ES-I3 (cell line): ENCODE results near the gene SGTA.

Experiments
- H3K36me3 ChIP-seq: 2 replicates; pipeline ENCODE4 v1.6.1; 2013; ENCODE audit warnings: mild to moderate bottlenecking, low read length, control low read depth, moderate library complexity; ENCODE audit not compliant: insufficient read depth
- H3K4me1 ChIP-seq: 2 replicates; pipeline ENCODE4 v1.6.1; 2013; ENCODE audit warnings: mild to moderate bottlenecking, control low read depth, low read length; ENCODE audit not compliant: insufficient read depth
- H3K9ac ChIP-seq: 2 replicates; pipeline ENCODE4 v1.6.1; 2013; ENCODE audit warnings: low read depth, mild to moderate bottlenecking, low read length, moderate library complexity
- H3K9me3 ChIP-seq: 2 replicates; pipeline ENCODE4 v1.6.1; 2013; ENCODE audit warnings: mild to moderate bottlenecking, low read length, moderate library complexity; ENCODE audit not compliant: control insufficient read depth, insufficient read depth

SGTA gene

GRCh38 chr19:2775556-2776430 lies 7.3 kb downstream of the SGTA start:
- H3K9me3 ChIP-seq = no peaks in the 10 kb centered on the region
- no peaks in the 10 kb centered on the region for H3K4me1 ChIP-seq
- H3K9ac ChIP-seq = no peak overlapping the region
- no peaks in the 10 kb centered on the region; the same call in 1 of the 2 replicates for H3K36me3 ChIP-seq

- H3K4me1 ChIP-seq = no peaks in the 10 kb centered on the region
- no peak overlapping the region for H3K9ac ChIP-seq
- H3K36me3 ChIP-seq = no peaks in the 10 kb centered on the region; the same call in 1 of the 2 replicates
- H3K9me3 ChIP-seq = no peaks in the 10 kb centered on the region
Measured at GRCh38 chr19:2774953-2775555, 8.0 kb downstream of the SGTA start.

GRCh38 chr19:2774083-2774679 lies 8.9 kb downstream of the SGTA start:
- no peaks in the 10 kb centered on the region for H3K9me3 ChIP-seq
- H3K4me1 ChIP-seq = no peaks in the 10 kb centered on the region
- H3K36me3 ChIP-seq = no peaks in the 10 kb centered on the region
- no peak overlapping the region for H3K9ac ChIP-seq

- no peak overlapping the region for H3K9ac ChIP-seq
- H3K36me3 ChIP-seq = no peaks in the 10 kb centered on the region
- H3K4me1 ChIP-seq = no peaks in the 10 kb centered on the region
- no peaks in the 10 kb centered on the region for H3K9me3 ChIP-seq
Measured at GRCh38 chr19:2771786-2772674, 11.0 kb downstream of the SGTA start.

DNA sequence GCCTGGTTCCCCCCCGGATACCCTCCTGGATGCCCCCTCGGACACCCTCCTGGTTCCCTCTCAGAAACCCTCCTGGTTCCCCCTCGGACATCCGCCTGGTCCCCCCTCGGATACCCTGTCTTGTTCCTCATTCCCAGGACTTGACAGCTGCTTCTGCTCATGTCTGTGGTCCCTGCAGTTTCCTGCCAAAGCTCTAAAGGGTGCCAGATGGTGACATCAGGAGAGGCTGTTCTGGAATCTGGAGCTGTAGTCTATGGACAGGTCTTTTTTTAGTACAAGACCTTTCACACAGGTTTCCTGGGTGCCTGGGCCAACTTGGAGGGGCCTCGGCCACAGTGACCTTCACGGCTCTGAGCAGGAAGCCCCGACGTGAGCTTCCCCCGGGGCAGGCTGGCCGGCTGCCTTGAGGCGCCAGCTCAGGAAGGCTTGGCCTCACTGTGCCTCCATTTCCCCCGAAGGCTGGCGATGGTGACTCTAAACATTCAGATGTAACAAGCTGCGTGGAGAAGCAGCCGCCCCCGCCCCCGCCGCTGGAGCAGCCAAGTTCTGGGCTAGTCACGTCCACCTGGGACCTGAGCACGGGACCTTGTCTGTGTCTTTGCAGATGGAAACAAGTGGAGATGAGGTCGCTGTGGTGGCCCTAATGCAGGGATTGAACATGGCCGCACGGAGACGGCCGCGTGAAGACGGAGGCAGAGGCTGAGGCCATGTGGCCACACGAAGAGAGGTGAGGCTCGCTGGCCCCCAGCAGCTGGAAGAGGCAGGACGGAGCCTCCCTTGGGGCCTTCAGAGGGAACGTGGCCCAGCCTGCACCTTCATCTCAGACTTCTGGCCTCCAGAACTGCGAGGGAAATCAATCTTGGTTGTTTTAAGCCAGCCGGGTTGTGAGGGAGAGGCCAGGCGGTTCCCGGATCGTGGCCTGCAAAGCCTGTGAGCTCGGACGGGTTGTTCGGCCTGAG lies 12.7 kb downstream of the SGTA start:
- H3K4me1 ChIP-seq = no peaks in the 10 kb centered on the region
- no peaks in the 10 kb centered on the region for H3K9me3 ChIP-seq
- no peaks in the 10 kb centered on the region for H3K36me3 ChIP-seq
- no peak overlapping the region for H3K9ac ChIP-seq

DNA sequence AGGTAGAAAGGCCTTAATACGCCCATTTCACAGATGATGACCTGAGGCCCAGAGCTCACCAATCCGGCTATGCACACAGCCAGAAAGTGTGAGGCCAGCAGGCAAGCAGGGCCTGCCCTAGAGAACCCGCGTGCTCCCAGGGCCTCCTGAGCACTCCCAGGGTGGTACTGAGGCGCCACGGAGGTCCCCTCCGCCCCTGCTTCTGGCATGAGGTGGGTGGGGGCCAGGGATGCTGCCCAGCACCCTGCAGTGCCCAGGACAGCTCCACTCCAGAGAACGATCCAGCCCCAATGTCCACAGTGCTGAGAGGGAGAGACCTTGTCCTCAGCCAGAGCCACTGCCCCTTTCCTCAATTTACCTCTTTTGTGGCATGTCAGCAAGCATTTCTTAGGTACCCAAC lies 13.9 kb downstream of the SGTA start:
- H3K36me3 ChIP-seq = no peaks in the 10 kb centered on the region
- H3K4me1 ChIP-seq = no peaks in the 10 kb centered on the region
- no peaks in the 10 kb centered on the region for H3K9me3 ChIP-seq
- no peak overlapping the region for H3K9ac ChIP-seq

DNA sequence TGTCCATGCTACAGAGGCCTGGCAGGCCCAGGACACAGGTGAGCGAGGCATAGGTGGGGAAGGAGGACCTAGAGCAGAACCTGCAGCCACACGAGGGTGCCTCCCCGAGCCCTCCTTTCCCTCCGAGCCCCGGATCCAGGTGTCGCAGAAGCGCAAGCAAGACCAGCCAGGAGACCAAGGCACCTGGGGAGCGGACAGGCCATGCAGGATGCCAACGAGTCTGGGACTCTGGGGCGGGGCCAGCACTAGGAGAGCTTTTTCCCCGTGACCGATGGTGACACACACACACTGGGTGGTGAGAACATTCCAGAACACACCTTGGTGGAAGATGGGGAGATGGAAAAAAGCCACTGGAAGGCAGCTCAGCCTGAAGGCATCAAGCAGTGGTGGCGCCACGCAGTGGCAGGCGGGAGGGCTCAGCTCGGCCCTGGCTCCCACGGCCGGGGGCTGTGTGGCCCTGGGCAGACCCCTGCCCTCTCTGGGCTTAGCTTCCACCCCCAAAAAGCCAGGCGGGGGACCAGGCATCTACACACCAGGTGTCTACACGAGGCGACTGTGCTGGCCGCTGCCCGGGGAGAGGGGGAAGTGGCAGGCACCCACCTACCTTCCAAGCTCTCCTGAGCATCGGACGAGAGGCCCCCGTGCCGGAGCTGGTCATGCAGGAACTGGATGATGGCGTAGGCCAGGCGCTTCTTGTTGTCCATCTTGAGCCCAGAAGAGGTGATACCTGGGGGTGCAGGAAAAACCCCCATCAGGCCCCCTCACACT lies 14.5 kb downstream of the SGTA start:
- no peaks in the 10 kb centered on the region for H3K9me3 ChIP-seq

GRCh38 chr19:2767688-2768087 lies 15.4 kb downstream of the SGTA start:
- H3K4me1 ChIP-seq = no peaks in the 10 kb centered on the region
- H3K36me3 ChIP-seq = no peaks in the 10 kb centered on the region; the same call in 1 of the 2 replicates
- no peaks in the 10 kb centered on the region for H3K9me3 ChIP-seq
- H3K9ac ChIP-seq = no peak overlapping the region

More for the DNA sequence above, 14.5 kb downstream of the SGTA start:
- no peak overlapping the region; the same call in 1 of the 2 replicates for H3K9ac ChIP-seq
- no peaks in the 10 kb centered on the region for H3K4me1 ChIP-seq
- H3K36me3 ChIP-seq = no peaks in the 10 kb centered on the region; the same call in 1 of the 2 replicates

DNA sequence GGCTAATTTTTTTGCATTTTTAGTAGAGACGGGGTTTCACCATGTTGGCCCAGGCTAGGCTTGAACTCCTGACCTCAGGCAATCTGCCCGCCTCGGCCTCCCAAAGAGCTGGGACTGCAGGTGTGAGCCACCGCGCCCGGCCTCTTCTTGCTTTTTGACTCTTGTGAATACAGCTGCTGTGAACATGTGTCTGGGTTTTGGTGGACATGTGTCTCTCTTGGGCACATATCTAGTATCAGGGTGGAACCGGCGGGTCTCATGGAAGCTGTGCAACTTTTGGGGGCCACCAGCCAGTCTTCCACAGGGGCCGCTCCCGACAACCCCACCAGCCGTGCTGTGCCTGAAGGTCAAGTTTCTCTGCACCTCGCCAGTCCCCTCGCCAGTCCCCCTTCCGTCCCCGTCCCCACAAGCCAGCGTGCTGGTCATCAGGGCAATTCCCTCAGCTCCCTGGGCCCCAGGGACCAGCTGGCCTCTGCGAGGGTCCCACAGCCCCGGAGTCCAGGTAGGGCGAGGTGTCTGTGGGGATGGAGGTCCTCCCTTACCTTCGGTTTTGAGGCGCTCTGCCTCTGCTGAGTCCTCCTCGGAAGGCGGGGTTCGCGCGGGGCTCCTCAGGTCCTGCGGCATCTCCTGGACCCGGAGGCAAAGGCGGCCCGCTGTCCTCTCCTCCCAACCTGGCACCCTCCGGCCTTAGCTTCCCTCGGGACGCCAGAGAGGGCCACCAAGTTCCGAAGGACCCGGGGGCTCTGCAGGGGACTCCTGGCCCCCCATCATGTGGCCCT lies 16.3 kb downstream of the SGTA start:
- Histone ChIP-seq H3K9me3 (no peaks in the 10 kb centered on the region), H3K9ac (no peak overlapping the region), H3K4me1 (no peaks in the 10 kb centered on the region), H3K36me3 (no peaks in the 10 kb centered on the region; the same call in 1 of the 2 replicates)

DNA sequence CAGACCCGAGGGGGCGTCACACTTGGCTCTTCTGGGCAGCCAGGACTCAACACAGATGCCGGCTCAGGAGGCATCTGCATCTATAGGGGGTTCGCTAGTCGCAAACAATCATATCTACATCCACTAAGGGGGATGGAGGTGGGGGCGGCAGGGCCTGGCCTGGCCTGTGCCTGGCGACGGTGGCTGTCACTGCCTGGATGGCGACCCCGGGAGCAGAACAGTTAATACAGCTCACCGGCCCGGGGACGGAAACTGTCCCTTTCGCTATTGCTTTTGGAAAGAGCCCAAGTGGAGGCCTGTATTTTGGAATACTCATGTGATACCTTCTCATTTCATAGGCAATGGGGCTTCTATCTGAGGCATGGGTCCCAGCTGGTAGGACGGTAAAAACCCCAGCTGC lies 17.7 kb downstream of the SGTA start:
- Histone ChIP-seq H3K9me3 (no peaks in the 10 kb centered on the region), H3K36me3 (no peaks in the 10 kb centered on the region; the same call in 1 of the 2 replicates), H3K9ac (no peak overlapping the region), H3K4me1 (no peaks in the 10 kb centered on the region)

DNA sequence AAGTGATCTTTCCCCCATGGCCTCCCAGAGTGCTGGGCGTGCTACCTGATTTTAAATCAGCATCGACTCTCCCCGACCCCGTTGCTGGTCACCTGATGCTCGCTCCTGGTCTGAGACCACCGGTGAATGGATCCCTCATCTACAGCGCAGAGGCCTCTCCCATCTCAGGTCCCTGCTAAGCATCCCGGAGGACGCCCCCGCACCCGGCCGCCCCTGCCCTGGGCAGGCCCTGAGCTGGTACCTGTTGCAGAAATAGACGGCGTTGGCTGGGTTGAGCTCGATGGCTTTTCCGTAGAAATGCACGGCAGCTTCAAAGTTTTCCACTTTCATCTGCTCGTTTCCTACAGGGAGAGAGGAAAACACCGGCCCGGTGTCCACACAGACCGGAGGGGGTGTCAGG lies 18.1 kb downstream of the SGTA start:
- Histone ChIP-seq H3K9me3 (no peaks in the 10 kb centered on the region), H3K9ac (no peak overlapping the region), H3K36me3 (no peaks in the 10 kb centered on the region; the same call in 1 of the 2 replicates), H3K4me1 (no peaks in the 10 kb centered on the region)

- H3K9ac ChIP-seq = no peak overlapping the region
- H3K4me1 ChIP-seq = no peaks in the 10 kb centered on the region
- no peaks in the 10 kb centered on the region for H3K9me3 ChIP-seq
- peaks cover 3% of the 10 kb centered on the region for H3K36me3 ChIP-seq
Measured at GRCh38 chr19:2763687-2764086, 19.4 kb downstream of the SGTA start.
